Lung (tissue), 12 donors: ENCODE data around the gene IFNL4. TPM values are rescaled to one million over a fixed set of nuclear protein-coding genes. Genes with fewer than 3 reads are reported as not detected.

Experiments
- ATAC-seq: fragments of 200-7000 bp; cut with Tn5 transposase; one replicate; pipeline ENCODE4 v1.9.1; 2020; ENCODE audit warnings: moderate number of reproducible peaks; ENCODE audit not compliant: insufficient read depth, low FRiP score
- DNase-seq, 3 donors: peaks; one replicate each; pipeline ENCODE4 v3.0.0-alpha.2; 2013 to 2017
- H3K27ac ChIP-seq, 2 donors: one replicate each; pipeline ENCODE4 v1.5.1; 2013; ENCODE audit warnings: mild to moderate bottlenecking in 2 of 2, moderate library complexity in 2 of 2, control low read depth in 1 of 2, inconsistent platforms in 1 of 2, low read depth in 1 of 2, low read length in 1 of 2
- H3K27me3 ChIP-seq, 3 donors: one replicate each; pipeline ENCODE4 v1.5.1; 2013; ENCODE audit warnings: low read length in 2 of 3; ENCODE audit not compliant: control insufficient read depth in 3 of 3, insufficient read depth in 3 of 3
- H3K36me3 ChIP-seq, 4 donors: one replicate each; pipeline ENCODE4 v1.5.1; 2013; ENCODE audit warnings: low read length in 4 of 4, mild to moderate bottlenecking in 1 of 4, moderate library complexity in 1 of 4; ENCODE audit not compliant: control insufficient read depth in 4 of 4, insufficient read depth in 4 of 4
- H3K4me1 ChIP-seq, 5 donors: one replicate each; pipeline ENCODE4 v1.5.1; 2013; ENCODE audit warnings: low read length in 5 of 5, mild to moderate bottlenecking in 2 of 5, moderate library complexity in 1 of 5; ENCODE audit not compliant: control insufficient read depth in 5 of 5, insufficient read depth in 5 of 5
- H3K4me3 ChIP-seq: one replicate; pipeline ENCODE4 v1.5.1; 2013; ENCODE audit warnings: mild to moderate bottlenecking, control low read depth, moderate library complexity
- H3K9ac ChIP-seq, 2 donors: one replicate each; pipeline ENCODE4 v1.5.1; 2013; ENCODE audit warnings: low read length in 2 of 2, control low read depth in 1 of 2; ENCODE audit not compliant: insufficient read depth in 1 of 2
- H3K9me3 ChIP-seq, 4 donors: one replicate each; pipeline ENCODE4 v1.5.1; 2013; ENCODE audit warnings: low read length in 3 of 4, mild to moderate bottlenecking in 1 of 4, moderate library complexity in 1 of 4; ENCODE audit not compliant: control insufficient read depth in 4 of 4, insufficient read depth in 3 of 4
- CTCF ChIP-seq: IDR thresholded peaks from 2 replicates; pipeline ENCODE4 v1.5.1; 2012; ENCODE audit warnings: mild to moderate bottlenecking; ENCODE audit errors: control extremely low read depth, extremely low read depth
- WGBS, 2 donors: extraction: QIAGEN DNeasy Blood & Tissue Kit; methylation state at CpG; one replicate each; pipeline ENCODE4 v1.1.7; 2013; 5-methylcytosine and 5-hydroxymethylcytosine counted together
- polyA plus RNA-seq, 2 donors: library from polyadenylated mRNA; stranded (reverse); fragments of 200-250 nt; gene quantifications; one replicate each; pipeline ENCODE4 v1.2.1, GENCODE V29; 2013
- total RNA-seq, 2 donors: library from RNA; depleted of rRNA in 1 of 2; stranded (reverse); fragments of >200 nt in 1 of 2; gene quantifications; one replicate each; pipeline ENCODE4 v1.2.1, GENCODE V29; 2014 to 2021
- donor health status: control.
- donor health status: control.
- donor health status: Bipolar disorder and iron deficiency.
- donor health status: healthy.
- donor health status: DM: yes; HTN: yes; CAD: no.

Gene IFNL4
- total and polyA plus RNA-seq, 4 donors, result not detected

DNA sequence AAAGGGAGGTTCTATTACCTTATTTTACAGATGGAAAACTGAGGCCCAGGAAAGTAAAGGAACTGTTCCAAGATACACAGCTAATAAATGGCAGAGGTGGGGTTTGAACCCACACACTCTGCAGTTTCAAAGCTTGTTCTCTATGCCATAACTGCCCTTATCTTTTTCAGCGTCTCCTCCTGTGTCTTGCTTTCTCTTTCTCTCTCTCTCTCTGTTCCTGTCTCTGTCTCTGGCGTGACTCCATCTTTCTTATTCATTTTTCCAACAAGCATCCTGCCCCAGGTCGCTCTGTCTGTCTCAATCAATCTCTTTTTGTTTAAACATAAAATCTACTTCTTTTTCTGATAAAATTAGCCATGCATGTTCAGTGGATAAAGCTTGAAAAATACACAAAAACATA is 3.2 kb upstream of the IFNL4 start:
- Histone ChIP-seq H3K27me3 (peaks cover 0 to 39% (median 22%) of the 10 kb centered on the region in 3 donors), H3K9ac (no peak overlapping the region), H3K9me3 (peaks cover 0 to 5% (median 0%) of the 10 kb centered on the region in 4 donors), H3K4me1 (peaks cover 0 to 9% (median 0%) of the 10 kb centered on the region in 5 donors), H3K4me3 (no peak overlapping the region), H3K36me3 (no peaks in the 10 kb centered on the region), H3K27ac (no peak overlapping the region)
- DNase-seq (no peak), ATAC-seq (no peak)
- WGBS, 2 donors, result 41 to 46% methylated on average over 3 of the region's 3 CpGs
- no peak for TF ChIP-seq CTCF

- Histone ChIP-seq H3K36me3 (no peaks in the 10 kb centered on the region), H3K27me3 (peaks cover 0 to 41% (median 22%) of the 10 kb centered on the region in 3 donors), H3K27ac (no peak overlapping the region), H3K9ac (no peak overlapping the region), H3K4me1 (peaks cover 0 to 9% (median 0%) of the 10 kb centered on the region in 5 donors), H3K4me3 (no peak overlapping the region), H3K9me3 (peaks cover 0 to 5% (median 0%) of the 10 kb centered on the region in 4 donors)
- DNase-seq (no peak), ATAC-seq (no peak)
- TF ChIP-seq CTCF, result no peak
- WGBS, 2 donors, result 73 to 76% methylated on average over 5 of the region's 5 CpGs
Measured at GRCh38 chr19:39251081-39251480, 2.4 kb upstream of the IFNL4 start.

GRCh38 chr19:39247701-39248664 is 673 bp downstream of the IFNL4 start:
- TF ChIP-seq CTCF, result no peak
- WGBS, 2 donors, result 18 to 46% methylated on average over 61 to 92 of the region's 92 CpGs
- Histone ChIP-seq H3K27ac (no peak overlapping the region), H3K9me3 (peaks cover 0 to 3% (median 0%) of the 10 kb centered on the region in 4 donors), H3K27me3 (peaks cover 0 to 39% (median 22%) of the 10 kb centered on the region in 3 donors), H3K4me1 (peaks cover 0 to 9% (median 0%) of the 10 kb centered on the region in 5 donors), H3K36me3 (no peaks in the 10 kb centered on the region), H3K4me3 (no peak overlapping the region), H3K9ac (no peak overlapping the region)
- no peak for ATAC-seq
- DNase-seq, result peak in 1 of 3 donors; percentile 18
